Ovary (tissue), 9 donors: ENCODE data around the gene LMBR1. TPM values are rescaled to one million over a fixed set of nuclear protein-coding genes. Genes with fewer than 3 reads are reported as not detected.

Experiments
- DNase-seq, 5 donors: peaks; one replicate each; pipeline ENCODE4 v3.0.0-alpha.2; 2019 to 2020
- H3K27ac ChIP-seq, 2 donors: fragments of 200-600 bp; one replicate each; pipeline versions ENCODE4 v1.5.1 to v1.8.0; 2019 to 2022
- H3K27me3 ChIP-seq: fragments of 200-600 bp; one replicate; pipeline ENCODE4 v1.8.0; 2022
- H3K36me3 ChIP-seq: fragments of 200-600 bp; sonication (generic); one replicate; pipeline ENCODE4 v1.5.1; 2019
- H3K4me1 ChIP-seq: one replicate; pipeline ENCODE4 v1.8.1; 2013; ENCODE audit warnings: mild to moderate bottlenecking, moderate library complexity; ENCODE audit not compliant: insufficient read depth
- H3K4me3 ChIP-seq: fragments of 200-600 bp; sonication (generic); one replicate; pipeline ENCODE4 v1.5.1; 2017
- H3K9me3 ChIP-seq, 2 donors: fragments of 200-600 bp in 1 of 2; sonication (generic) in 1 of 2; one replicate each; pipeline versions ENCODE4 v1.5.1 to v1.8.1; 2013 to 2019; ENCODE audit warnings: mild to moderate bottlenecking in 1 of 2, moderate library complexity in 1 of 2
- CTCF ChIP-seq, 3 donors: fragments of 450-650 bp in 2 of 3; fragments of 200-600 bp in 1 of 3; IDR thresholded peaks; one replicate each; pipeline versions ENCODE4 v1.5.1 to v1.8.0; 2016 to 2022; ENCODE audit warnings: antibody characterized with exemption in 3 of 3, mild to moderate bottlenecking in 1 of 3
- EP300 ChIP-seq: sonication (generic); formaldehyde crosslinking; IDR thresholded peaks from one replicate; pipeline ENCODE4 v1.6.1; 2017; ENCODE audit warnings: antibody characterized with exemption
- POLR2A ChIP-seq: fragments of 450-650 bp; IDR thresholded peaks from one replicate; pipeline ENCODE4 v1.6.1; 2017; ENCODE audit warnings: antibody characterized with exemption, mild to moderate bottlenecking, moderate library complexity
- WGBS, 3 donors: extraction: QIAGEN DNeasy Blood & Tissue Kit in 1 of 3; methylation state at CpG; one replicate each; pipeline versions ENCODE4 v1.1.5 to v1.1.7; 2013 to 2017; 5-methylcytosine and 5-hydroxymethylcytosine counted together
- intact Hi-C, 4 donors: fragments of 100-400 bp; cut with DNase I; formaldehyde crosslinking; loops; one replicate each; pipeline versions ENCODE4 v1.11.0 to v1.15.1; 2022 to 2023
- polyA plus RNA-seq, 2 donors: library from polyadenylated mRNA; stranded (reverse); fragments of 200-250 nt in 1 of 2; fragments of 350-450 nt in 1 of 2; fragmentation: Illumina TruSeq in 1 of 2; extraction: RNeasy Lipid Tissue Mini Kit (QIAGEN cat#74804) in 1 of 2; gene quantifications; one replicate each; pipeline ENCODE4 v1.2.3, GENCODE V29; 2013 to 2014
- total RNA-seq, 7 donors: library from RNA; depleted of rRNA in 2 of 7; stranded (reverse); fragments of >200 nt in 2 of 7; fragmentation: NEBNext Ultra II Directional in 3 of 7; extraction: Animal tissue kit (Norgen Biotek cat#: 25700) in 3 of 7; gene quantifications; one replicate each; pipeline versions ENCODE4 v1.1.0 to v1.2.4, GENCODE V29; 2016 to 2023
- donor health status: DM: no; HTN: no; CAD: no; lungs with moderate emphysema.
- donor health status: DM: no; HTN: no; CAD: no.
- donor health status: Bipolar disorder and iron deficiency.
- donor health status: DM: yes; HTN: yes; CAD: no.
- donor health status: DM: no; HTN: no; CAD: no.
- donor health status: DM: yes; HTN: yes; CAD: no.

The LMBR1 gene
- total and polyA plus RNA-seq, 9 donors, result 20.0 to 77.1 (median 54.2) TPM

- intact Hi-C loops, result no loop called here
- no peak for DNase-seq
- H3K4me1 ChIP-seq, result no peaks in the 10 kb centered on the region
- TF ChIP-seq EP300 (no peak), POLR2A (no peak), CTCF (IDR thresholded peaks at IDR 0.05) (no peak)
- H3K27ac ChIP-seq, result no peak overlapping the region
- no peaks in the 10 kb centered on the region for H3K9me3 ChIP-seq
- no peaks in the 10 kb centered on the region for H3K36me3 ChIP-seq
- no peaks in the 10 kb centered on the region for H3K27me3 ChIP-seq
- no peak overlapping the region for H3K4me3 ChIP-seq
- 87 to 92% (median 88%) methylated on average over 4 of the region's 4 CpGs for WGBS, 3 donors
Measured at GRCh38 chr7:156780724-156781455, 112.1 kb downstream of the LMBR1 start.

- intact Hi-C loops, result no loop called here
Measured at GRCh38 chr7:156778668-156779067, 114.3 kb downstream of the LMBR1 start.

GRCh38 chr7:156778201-156778600 lies 114.8 kb downstream of the LMBR1 start:
- DNase-seq, result no peak
- no peak overlapping the region for H3K27ac ChIP-seq
- H3K9me3 ChIP-seq, result no peaks in the 10 kb centered on the region
- intact Hi-C loops, result no loop called here
- no peaks in the 10 kb centered on the region for H3K36me3 ChIP-seq
- TF ChIP-seq POLR2A (no peak), CTCF (IDR thresholded peaks at IDR 0.05) (no peak), EP300 (no peak)
- no peaks in the 10 kb centered on the region for H3K4me1 ChIP-seq
- no peak overlapping the region for H3K4me3 ChIP-seq
- WGBS, 3 donors, result 88 to 95% (median 90%) methylated on average over 3 of the region's 3 CpGs
- no peaks in the 10 kb centered on the region for H3K27me3 ChIP-seq

More at GRCh38 chr7:156778668-156779067, 114.3 kb downstream of the LMBR1 start:
- H3K36me3 ChIP-seq, result no peaks in the 10 kb centered on the region
- H3K4me1 ChIP-seq, result no peaks in the 10 kb centered on the region
- no peak for DNase-seq
- 49 to 67% (median 53%) methylated on average over 3 of the region's 3 CpGs for WGBS, 3 donors
- no peak overlapping the region for H3K27ac ChIP-seq
- no peaks in the 10 kb centered on the region for H3K9me3 ChIP-seq
- H3K27me3 ChIP-seq, result no peaks in the 10 kb centered on the region
- TF ChIP-seq POLR2A (no peak), EP300 (no peak), CTCF (IDR thresholded peaks at IDR 0.05) (no peak)
- no peak overlapping the region for H3K4me3 ChIP-seq

GRCh38 chr7:156777364-156778069 lies 115.5 kb downstream of the LMBR1 start:
- Histone ChIP-seq H3K27ac (no peak overlapping the region), H3K36me3 (no peaks in the 10 kb centered on the region), H3K4me3 (no peak overlapping the region), H3K9me3 (no peaks in the 10 kb centered on the region), H3K27me3 (no peaks in the 10 kb centered on the region), H3K4me1 (no peaks in the 10 kb centered on the region)
- TF ChIP-seq EP300, result no peak
- no peak for TF ChIP-seq POLR2A
- no peak for TF ChIP-seq CTCF (IDR thresholded peaks at IDR 0.05)
- no peak for DNase-seq
- intact Hi-C loops, result no loop called here
- 96% methylated on average over 5 of the region's 5 CpGs for WGBS, 3 donors
